ENCODE measurements around the gene INSIG1. TPM values are rescaled to one million over a fixed set of nuclear protein-coding genes. Genes with fewer than 3 reads are reported as not detected.

INSIG1 gene
- polyA plus RNA-seq, 1 experiment = 29.4 TPM

DNA sequence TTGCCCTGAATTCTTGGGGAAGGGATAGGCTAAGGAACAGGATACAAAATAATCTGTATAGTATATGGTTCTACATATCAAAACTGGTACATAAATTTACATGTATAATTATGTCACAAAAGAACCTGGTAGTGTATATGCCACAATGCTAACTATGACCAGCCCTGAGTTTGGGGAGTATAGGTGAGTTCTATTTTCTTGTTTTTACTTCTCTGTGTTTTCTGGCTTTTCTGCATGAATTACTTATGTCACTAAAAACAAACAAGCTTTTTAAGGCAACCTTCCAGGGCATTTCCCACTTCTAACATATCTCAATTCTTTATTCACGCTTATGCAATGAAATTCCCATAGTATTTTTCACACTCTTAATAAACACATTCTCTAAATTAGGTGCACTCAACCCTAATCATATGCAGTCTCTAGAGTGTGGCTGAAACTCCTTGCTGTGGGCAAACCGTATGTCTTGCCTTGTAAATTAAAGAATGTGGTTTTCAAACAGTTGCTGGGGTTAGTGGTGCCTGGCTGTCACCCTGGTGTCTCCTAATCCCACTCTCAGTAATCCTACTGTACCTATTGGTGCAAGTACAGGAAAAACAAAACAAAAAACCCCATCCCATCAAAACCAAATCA, 14.0 kb upstream of the INSIG1 start:
- CTCF ChIA-PET = interaction anchor here (0.7 to 1.3 kb wide), 2 partner anchors 62 to 1577 kb away, joined by 4 read pairs; no protein-coding TSS in a partner anchor
- DNase-seq (ENCODE audit: low read depth, low spot score) = no peak

DNA sequence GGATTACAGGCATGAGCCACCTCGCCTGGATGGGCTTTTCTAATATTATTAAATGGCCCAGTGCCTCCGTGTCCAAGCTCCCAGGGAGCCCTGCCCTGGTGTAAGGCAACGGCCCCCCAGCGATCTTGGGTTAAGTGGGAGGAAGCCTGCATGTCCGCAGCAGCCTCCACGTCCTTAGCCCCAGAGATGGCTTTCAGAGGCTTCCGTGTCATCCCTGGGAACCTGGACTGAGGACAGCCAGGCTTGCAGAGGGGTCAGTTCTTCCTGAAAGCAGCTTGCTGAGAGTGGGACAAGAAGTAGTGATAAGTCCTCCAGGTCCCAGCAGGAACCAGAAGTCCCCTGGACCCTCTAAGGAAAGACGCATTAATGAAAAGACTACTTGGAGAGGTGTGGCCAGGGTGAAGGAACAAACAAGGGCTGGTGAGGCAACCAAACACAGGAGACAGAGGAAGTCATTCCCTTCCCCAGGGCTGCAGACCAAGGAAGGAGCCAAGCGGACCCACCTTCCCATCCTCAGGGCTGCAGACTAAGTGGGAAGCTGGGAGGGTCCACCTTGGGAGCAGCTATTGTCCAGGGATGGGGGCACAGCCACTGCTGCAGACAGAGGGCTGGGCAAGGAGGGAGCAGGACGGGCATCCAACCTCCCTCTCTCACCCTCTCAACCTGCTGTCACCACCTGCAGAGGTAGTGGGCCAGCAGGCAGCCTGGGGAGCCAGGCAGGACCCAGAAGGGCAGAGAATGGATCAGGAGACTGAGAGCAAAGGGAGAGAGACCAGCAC, 13.0 kb upstream of the INSIG1 start:
- TF ChIP-seq, protein P1, sequence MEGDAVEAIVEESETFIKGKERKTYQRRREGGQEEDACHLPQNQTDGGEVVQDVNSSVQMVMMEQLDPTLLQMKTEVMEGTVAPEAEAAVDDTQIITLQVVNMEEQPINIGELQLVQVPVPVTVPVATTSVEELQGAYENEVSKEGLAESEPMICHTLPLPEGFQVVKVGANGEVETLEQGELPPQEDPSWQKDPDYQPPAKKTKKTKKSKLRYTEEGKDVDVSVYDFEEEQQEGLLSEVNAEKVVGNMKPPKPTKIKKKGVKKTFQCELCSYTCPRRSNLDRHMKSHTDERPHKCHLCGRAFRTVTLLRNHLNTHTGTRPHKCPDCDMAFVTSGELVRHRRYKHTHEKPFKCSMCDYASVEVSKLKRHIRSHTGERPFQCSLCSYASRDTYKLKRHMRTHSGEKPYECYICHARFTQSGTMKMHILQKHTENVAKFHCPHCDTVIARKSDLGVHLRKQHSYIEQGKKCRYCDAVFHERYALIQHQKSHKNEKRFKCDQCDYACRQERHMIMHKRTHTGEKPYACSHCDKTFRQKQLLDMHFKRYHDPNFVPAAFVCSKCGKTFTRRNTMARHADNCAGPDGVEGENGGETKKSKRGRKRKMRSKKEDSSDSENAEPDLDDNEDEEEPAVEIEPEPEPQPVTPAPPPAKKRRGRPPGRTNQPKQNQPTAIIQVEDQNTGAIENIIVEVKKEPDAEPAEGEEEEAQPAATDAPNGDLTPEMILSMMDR (IDR thresholded peaks at IDR 0.05; ENCODE audit: low read depth, low read length) = no peak
- ChIA-PET POLR2A (no interaction called here), CTCF (no interaction called here)
- DNase-seq (ENCODE audit: low read depth, low spot score) = no peak
- Histone ChIP-seq H3K4me3 (ENCODE audit: low read depth, low read length) (no peak overlapping the region), H3K9me3 (ENCODE audit: control insufficient read depth, insufficient read depth, low read length) (no peaks in the 10 kb centered on the region; the same call in 1 of the 2 replicates), H3K27ac (ENCODE audit: low read depth, low read length) (no peak overlapping the region), H3K27me3 (ENCODE audit: control insufficient read depth, insufficient read depth, low read length) (peaks cover 28% of the 10 kb centered on the region)

More for the DNA sequence above, 14.0 kb upstream of the INSIG1 start:
- TF ChIP-seq, protein P1 (IDR thresholded peaks at IDR 0.05; ENCODE audit: low read depth, low read length) = no peak
- Histone ChIP-seq H3K9me3 (ENCODE audit: control insufficient read depth, insufficient read depth, low read length) (no peaks in the 10 kb centered on the region; the same call in 1 of the 2 replicates), H3K27ac (ENCODE audit: low read depth, low read length) (no peak overlapping the region), H3K27me3 (ENCODE audit: control insufficient read depth, insufficient read depth, low read length) (peaks cover 32% of the 10 kb centered on the region), H3K4me3 (ENCODE audit: low read depth, low read length) (no peak overlapping the region)
- POLR2A ChIA-PET = no interaction called here

DNA sequence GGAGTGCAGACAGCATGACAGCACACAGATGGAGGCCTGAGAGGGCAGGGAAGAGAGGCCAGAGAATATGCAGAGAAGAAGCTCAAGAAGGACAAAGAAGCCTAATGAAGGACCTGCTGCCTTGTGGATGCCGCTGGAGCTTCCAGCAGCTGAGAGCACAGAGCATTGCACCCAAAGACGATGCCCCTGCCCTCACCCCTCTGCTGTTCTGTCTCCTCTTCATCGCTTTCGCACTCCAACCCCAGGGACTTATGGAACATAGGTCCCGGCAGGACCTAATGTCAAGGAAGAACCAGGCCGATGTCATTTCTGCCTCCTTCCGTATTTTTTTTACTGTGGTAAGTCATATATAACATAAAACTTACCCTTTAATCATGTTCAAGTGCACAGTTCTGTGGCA, 12.3 kb upstream of the INSIG1 start:
- CTCF ChIA-PET = no interaction called here
- POLR2A ChIA-PET = no interaction called here
- DNase-seq (ENCODE audit: low read depth, low spot score) = no peak
- no peak overlapping the region for H3K4me3 ChIP-seq (ENCODE audit: low read depth, low read length)
- H3K9me3 ChIP-seq (ENCODE audit: control insufficient read depth, insufficient read depth, low read length) = no peaks in the 10 kb centered on the region; the same call in 1 of the 2 replicates
- H3K27me3 ChIP-seq (ENCODE audit: control insufficient read depth, insufficient read depth, low read length) = peaks cover 25% of the 10 kb centered on the region
- TF ChIP-seq, protein P1 (IDR thresholded peaks at IDR 0.05; ENCODE audit: low read depth, low read length) = no peak
- H3K27ac ChIP-seq (ENCODE audit: low read depth, low read length) = no peak overlapping the region

DNA sequence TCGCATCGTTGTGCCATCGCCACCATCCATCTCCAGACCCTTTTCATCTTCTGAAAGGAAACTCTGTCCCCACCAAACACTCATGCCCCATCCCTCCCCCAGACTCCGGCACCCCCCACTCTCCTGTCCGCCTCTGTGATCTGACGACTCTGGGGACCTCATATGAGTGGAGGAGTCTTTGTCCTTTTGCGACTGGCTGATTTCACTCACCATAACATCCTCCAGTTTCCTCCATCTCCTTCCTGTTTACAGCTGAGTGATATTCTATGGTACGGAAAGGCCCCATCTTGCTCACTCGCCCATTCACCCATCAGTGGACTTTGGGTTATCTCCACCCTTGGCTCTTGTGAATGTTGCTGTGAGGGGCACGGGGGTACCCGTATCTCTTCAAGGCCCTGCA, 11.8 kb upstream of the INSIG1 start:
- no peak for DNase-seq (ENCODE audit: low read depth, low spot score)
- H3K9me3 ChIP-seq (ENCODE audit: control insufficient read depth, insufficient read depth, low read length) = no peaks in the 10 kb centered on the region; the same call in 1 of the 2 replicates
- TF ChIP-seq, protein P1 (IDR thresholded peaks at IDR 0.05; ENCODE audit: low read depth, low read length) = no peak
- H3K4me3 ChIP-seq (ENCODE audit: low read depth, low read length) = no peak overlapping the region
- ChIA-PET POLR2A (no interaction called here), CTCF (no interaction called here)
- no peak overlapping the region for H3K27ac ChIP-seq (ENCODE audit: low read depth, low read length)
- H3K27me3 ChIP-seq (ENCODE audit: control insufficient read depth, insufficient read depth, low read length) = peaks cover 22% of the 10 kb centered on the region

DNA sequence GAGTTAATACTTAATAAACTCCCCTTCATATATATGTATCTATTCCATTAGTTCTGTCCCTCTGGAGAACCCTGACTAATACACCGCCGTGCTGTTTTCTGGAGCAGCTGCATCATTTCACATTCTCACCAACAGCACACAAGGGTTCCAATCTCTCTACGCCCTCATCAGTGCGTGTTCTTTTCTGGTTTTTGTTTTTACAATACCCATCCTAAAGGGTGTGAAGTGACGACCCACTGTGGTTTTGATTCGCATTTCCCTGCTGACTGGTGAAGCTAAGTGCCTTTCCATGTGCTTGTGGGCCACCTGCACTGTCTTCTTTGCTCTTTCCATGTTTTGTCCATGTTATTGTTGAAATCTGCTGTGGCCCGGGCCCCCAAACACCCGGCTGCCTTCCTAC, 11.0 kb upstream of the INSIG1 start:
- TF ChIP-seq, protein P1 (IDR thresholded peaks at IDR 0.05; ENCODE audit: low read depth, low read length) = no peak
- ChIA-PET POLR2A (no interaction called here), CTCF (no interaction called here)
- DNase-seq (ENCODE audit: low read depth, low spot score) = no peak
- Histone ChIP-seq H3K27me3 (ENCODE audit: control insufficient read depth, insufficient read depth, low read length) (peaks cover 22% of the 10 kb centered on the region), H3K9me3 (ENCODE audit: control insufficient read depth, insufficient read depth, low read length) (no peaks in the 10 kb centered on the region; the same call in 1 of the 2 replicates), H3K4me3 (ENCODE audit: low read depth, low read length) (no peak overlapping the region), H3K27ac (ENCODE audit: low read depth, low read length) (no peak overlapping the region)
